G401 (cell line): ENCODE measurements around the gene RSPH9. TPM values are rescaled to one million over a fixed set of nuclear protein-coding genes. Genes with fewer than 3 reads are reported as not detected.
"Not testable (repeated sequence)": the region's sequence is repeated elsewhere in the genome, so short reads cannot be mapped to it uniquely, and the experiment has no call there.

Source experiments
- DNase-seq: peaks from one replicate; pipeline ENCODE4 v3.0.0-alpha.2; 2015; ENCODE audit warnings: low spot score
- in situ Hi-C: cut with HindIII; loops from 2 replicates; pipeline ENCODE4 v1.10.0; 2016; ENCODE audit warnings: low sequenced_read_pairs, mixed read lengths
- total RNA-seq: library from RNA; depleted of rRNA; stranded (reverse); fragments of >200 nt; shearing (Covaris generic); gene quantifications from 2 replicates; pipeline ENCODE4 v1.2.3, GENCODE V29; 2014

Gene RSPH9
- total RNA-seq, 1 experiment from 2014 or later: 1.6 TPM

GRCh38 chr6:43680308-43681200 is 35.7 kb downstream of the RSPH9 start:
- in situ Hi-C loops: no loop called here
- no peak for DNase-seq

GRCh38 chr6:43681303-43681702 is 36.5 kb downstream of the RSPH9 start:
- in situ Hi-C loops: no loop called here
- no peak for DNase-seq

- in situ Hi-C loops: no loop called here
- DNase-seq: no peak
Observed at GRCh38 chr6:43682724-43683429, 38.0 kb downstream of the RSPH9 start.

DNA sequence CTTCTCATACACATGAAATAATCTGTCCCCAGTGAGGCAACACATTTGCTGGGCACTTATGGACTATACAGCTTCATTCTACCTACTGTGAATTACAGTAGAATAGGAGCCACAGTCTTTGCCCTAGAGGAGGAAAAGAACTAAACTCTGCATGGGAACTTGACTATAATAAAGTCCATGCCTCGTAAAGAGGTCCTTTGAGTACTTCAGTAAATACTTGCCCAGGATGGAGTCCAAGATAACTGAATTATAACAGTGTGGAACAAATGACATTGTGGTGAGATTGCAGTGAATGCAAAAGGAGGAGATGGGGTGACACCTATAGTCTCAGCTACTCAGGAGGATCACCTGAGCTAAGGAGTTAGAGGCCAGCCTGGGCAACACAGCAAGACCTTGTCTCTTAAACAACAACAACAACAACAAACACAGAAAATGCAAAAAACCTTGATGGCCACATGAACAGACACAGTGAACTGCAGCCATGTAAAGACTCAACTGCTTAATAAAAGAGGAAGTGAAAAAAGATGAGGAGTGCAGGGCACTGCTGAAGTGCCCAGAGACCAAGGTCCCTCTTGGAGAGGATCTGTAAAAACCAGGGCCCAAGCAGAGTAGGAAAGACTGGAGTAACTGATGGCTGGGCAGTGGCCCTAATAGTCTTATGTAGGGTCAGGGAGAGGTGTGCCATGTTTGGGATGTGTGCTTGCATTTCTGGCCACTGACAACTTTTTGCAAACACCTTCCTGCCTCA is 39.0 kb downstream of the RSPH9 start:
- in situ Hi-C loops: no loop called here
- no peak for DNase-seq

DNA sequence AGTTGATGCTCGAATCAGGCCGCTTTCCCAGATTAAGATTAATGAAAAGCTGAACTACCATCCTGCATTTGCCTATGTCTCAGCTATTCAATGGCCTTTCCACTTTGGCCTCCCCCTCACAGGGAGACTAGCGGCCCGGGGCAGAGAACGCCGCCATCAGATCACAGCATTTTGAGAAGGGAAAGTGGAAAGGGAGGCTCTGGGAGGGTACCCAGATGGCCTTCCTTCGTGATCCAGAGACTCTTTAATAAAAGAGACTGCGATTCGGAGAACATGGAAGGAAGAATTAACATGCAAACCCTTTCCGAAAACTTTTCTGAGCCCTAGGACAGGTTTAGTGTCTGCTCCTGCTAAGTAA is 42.2 kb downstream of the RSPH9 start:
- no peak for DNase-seq
- in situ Hi-C loops: no loop called here

- peak; percentile 92 for DNase-seq
- in situ Hi-C loops: no loop called here
Observed at GRCh38 chr6:43687437-43688347, 42.9 kb downstream of the RSPH9 start, which contains the start of gene MRPS18A. MRPS18A (minus strand) TSS chr6:43687791; CDS start chr6:43687779, 12 bp downstream.

GRCh38 chr6:43689421-43689820 is 44.6 kb downstream of the RSPH9 start:
- no peak for DNase-seq
- in situ Hi-C loops: no loop called here

DNA sequence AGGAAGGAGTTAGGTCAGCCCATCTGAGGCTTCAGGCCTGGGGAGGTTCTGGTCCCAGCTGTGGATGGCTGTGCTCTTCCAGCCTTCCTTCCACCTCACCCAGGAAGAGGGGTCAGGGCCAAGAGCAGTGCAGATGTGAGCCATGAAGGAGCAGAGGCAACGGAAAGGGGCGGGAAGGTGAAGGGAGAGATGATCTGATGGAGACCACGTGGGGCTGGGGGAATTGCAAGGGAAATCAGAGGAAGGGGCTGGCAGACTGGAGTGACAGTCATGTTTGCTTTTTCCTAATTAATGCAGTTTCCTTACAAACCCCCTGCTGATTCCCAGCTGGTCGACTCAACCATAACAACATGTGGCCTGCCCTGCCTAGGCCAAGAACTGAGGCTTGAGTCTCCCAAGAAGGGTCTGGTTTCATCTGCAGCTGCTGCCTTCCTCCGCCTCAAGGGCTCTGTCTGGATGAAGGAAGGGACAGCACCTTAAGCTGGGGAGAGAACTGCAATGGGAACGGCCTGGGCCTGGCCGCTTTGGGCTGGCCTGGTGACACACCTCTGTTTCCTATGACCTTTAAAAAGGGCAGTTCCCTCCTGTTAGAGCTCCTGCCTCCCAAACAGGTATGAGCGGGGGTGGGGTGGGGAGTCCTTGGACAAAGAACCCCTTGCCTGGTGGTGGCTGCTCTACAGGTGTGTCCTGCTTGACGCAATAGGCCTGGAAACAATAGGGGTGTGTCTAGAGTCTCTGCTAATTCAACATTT is 50.6 kb downstream of the RSPH9 start:
- DNase-seq: no peak
- in situ Hi-C loops: no loop called here

- in situ Hi-C loops: no loop called here
- no peak for DNase-seq
Observed at GRCh38 chr6:43695967-43696291, 51.1 kb downstream of the RSPH9 start.

DNA sequence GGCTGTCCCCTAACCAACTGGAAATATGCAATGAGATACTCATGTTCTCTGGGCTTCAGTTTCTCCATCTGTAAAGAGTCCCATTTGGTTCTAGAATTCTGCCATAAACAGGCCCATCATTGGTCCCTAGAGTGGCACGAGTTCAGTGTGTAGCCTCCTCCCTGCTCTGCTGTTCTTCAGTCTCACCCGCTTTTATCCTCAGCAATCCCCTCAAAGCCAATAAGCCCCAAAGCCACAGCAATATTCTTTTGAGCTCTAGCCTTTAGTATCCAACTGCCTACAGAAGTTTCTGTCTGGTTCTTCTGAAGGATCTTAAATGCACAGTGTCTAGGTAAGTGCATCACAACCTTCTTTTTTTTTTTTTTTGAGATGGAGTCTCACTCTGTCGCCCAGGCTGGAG is 52.6 kb downstream of the RSPH9 start:
- in situ Hi-C loops: no loop called here
- DNase-seq: no peak

DNA sequence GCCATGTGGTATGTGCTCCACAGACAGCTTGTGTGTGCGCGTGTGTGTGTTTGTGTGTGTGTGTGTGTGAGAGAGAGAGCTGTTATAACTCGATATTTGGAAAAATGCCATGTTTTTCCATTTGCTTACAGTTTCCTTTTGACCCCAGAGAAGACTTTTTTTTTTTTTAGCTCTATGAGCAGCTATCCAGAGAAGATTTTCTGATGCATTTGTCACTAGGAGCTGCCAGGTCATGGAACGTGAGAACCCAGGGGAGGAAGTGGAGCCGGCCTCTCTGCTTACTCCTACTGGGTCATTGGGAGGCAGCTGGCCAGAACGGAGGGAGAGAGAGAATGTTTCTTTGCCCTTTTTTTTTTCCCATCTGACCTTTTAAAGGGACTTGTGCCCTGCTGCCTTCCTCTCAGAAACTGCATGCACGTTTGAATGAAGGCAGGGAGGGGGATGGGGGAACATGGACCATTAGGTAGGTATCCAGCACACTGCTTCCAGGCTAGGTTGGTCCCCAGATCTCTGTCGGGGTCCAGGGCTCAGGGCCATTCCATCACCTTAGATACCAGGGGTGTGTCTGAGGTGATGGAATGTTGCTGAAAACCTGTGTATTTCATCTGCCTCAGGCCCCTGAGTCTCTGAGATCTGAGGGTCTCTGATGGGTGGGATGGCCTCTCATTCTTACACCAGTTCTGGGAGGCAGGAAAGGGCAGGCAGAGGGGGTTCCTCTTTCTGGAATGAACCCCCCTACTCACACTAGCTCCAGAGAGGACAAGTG is 53.9 kb downstream of the RSPH9 start:
- DNase-seq: no peak
- in situ Hi-C loops: no loop called here

DNA sequence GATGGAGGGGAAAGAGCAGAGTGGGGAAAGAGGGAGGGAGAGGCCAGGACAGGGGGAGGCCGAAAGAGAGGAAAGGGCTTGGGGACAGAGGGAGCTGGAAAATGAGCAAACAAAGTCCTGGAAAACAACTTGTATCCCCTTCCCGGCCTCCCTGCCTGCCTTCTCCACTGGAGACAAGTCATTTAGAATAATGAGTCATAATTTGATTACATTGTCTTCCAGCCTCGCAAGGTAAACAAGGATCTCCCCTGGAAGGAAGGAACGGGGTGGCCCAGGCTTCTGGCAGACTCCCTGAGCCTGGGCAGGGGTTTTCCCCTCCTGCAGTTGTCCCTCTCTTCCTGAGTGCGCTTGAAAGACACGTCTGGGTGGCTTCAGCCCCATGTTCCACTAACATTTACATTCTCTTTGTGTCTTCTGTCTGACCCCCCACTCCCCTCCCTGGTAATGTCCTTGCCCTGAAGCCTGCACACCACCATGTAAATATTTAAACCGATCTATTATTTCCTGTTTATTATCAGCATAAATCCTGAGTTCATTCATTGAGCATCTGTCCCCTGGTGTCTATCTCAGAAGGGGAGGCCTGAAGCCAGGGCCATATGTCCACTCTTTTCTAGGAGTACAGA is 54.8 kb downstream of the RSPH9 start:
- in situ Hi-C loops: no loop called here
- DNase-seq: no peak

GRCh38 chr6:43700939-43701560 is 56.2 kb downstream of the RSPH9 start:
- DNase-seq, in situ Hi-C loops: not testable (repeated sequence)

DNA sequence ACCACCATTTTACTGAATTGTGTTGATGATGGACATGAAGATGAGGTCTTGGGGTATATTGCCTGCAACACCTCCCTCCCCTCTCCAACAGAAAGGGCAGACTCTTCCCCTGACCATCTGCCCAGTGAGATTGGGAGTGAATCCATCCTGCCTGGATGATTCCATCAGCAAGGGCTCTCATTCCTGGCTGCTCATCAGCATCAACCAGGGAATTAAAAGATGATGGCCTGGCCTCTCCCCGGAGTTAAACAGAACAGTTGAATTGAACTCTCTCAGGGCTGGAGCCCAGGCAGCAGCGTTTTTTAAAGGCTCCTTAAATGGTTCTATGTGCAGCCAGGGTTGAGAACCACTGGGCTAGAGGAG is 57.3 kb downstream of the RSPH9 start:
- no peak for DNase-seq
- in situ Hi-C loops: no loop called here

GRCh38 chr6:43702534-43703440 is 58.0 kb downstream of the RSPH9 start:
- peak; percentile 33 for DNase-seq
- in situ Hi-C loops: no loop called here
